Left lung (tissue), 10 donors: Measurements from ENCODE around the gene SLC7A9. TPM values are rescaled to one million over a fixed set of nuclear protein-coding genes. Genes with fewer than 3 reads are reported as not detected.

Source experiments
- ATAC-seq: fragments of 200-7000 bp; cut with Tn5 transposase; one replicate; pipeline ENCODE4 v1.9.1; 2020; ENCODE audit warnings: moderate library complexity
- DNase-seq, 4 donors: peaks; one replicate each; pipeline ENCODE4 v3.0.0-alpha.2; 2013 to 2020
- H3K27ac ChIP-seq, 2 donors: fragments of 200-600 bp; sonication (generic) in 1 of 2; one replicate each; pipeline versions ENCODE4 v1.5.0 to v1.8.0; 2020 to 2021
- H3K27me3 ChIP-seq, 2 donors: fragments of 200-600 bp; sonication (generic) in 1 of 2; one replicate each; pipeline versions ENCODE4 v1.5.0 to v1.8.0; 2020 to 2021
- H3K36me3 ChIP-seq, 2 donors: fragments of 200-600 bp; sonication (generic) in 1 of 2; one replicate each; pipeline versions ENCODE4 v1.5.0 to v1.8.0; 2020 to 2021
- H3K4me1 ChIP-seq, 2 donors: fragments of 200-600 bp; one replicate each; pipeline ENCODE4 v1.8.0; 2021
- H3K4me3 ChIP-seq, 2 donors: fragments of 200-600 bp; sonication (generic) in 1 of 2; one replicate each; pipeline versions ENCODE4 v1.5.0 to v1.8.0; 2020 to 2021; ENCODE audit warnings: mild to moderate bottlenecking in 1 of 2
- H3K9me3 ChIP-seq, 2 donors: fragments of 200-600 bp; sonication (generic) in 1 of 2; one replicate each; pipeline versions ENCODE4 v1.5.0 to v1.8.0; 2020 to 2021
- CTCF ChIP-seq, 2 donors: fragments of 200-600 bp; sonication (generic) in 1 of 2; IDR thresholded peaks; one replicate each; pipeline versions ENCODE4 v1.5.0 to v1.8.0; 2021; ENCODE audit warnings: antibody characterized with exemption in 2 of 2
- intact Hi-C, 2 donors: fragments of 100-400 bp; cut with DNase I; formaldehyde crosslinking; loops; one replicate each; pipeline versions ENCODE4 v1.11.2 to v1.14.2; 2022
- polyA plus RNA-seq, 6 donors: library from polyadenylated mRNA; unstranded; fragments of 120-200 nt; gene quantifications; one replicate each; pipeline ENCODE4 v1.2.1, GENCODE V29; 2013; ENCODE audit not compliant: insufficient read length in 6 of 6
- total RNA-seq, 2 donors: library from RNA; stranded (reverse); fragmentation: NEBNext Ultra II Directional; extraction: Animal tissue kit (Norgen Biotek cat#: 25700); gene quantifications; one replicate each; pipeline ENCODE4 v1.2.1, GENCODE V29; 2021
- donor health status: DM: no; HTN: yes; CAD: no.
- donor health status: DM: no; HTN: no; CAD: no.

Gene SLC7A9
- total and polyA plus RNA-seq, 8 donors = 0.35 to 1.4 (median 0.99) TPM; not detected in 1

- Histone ChIP-seq H3K36me3 (no peaks in the 10 kb centered on the region), H3K9me3 (no peaks in the 10 kb centered on the region), H3K4me3 (no peak overlapping the region), H3K4me1 (no peaks in the 10 kb centered on the region), H3K27me3 (peaks cover 0 to 11% of the 10 kb centered on the region in 2 donors), H3K27ac (no peak overlapping the region)
- intact Hi-C loops = no loop called here
- ATAC-seq (no peak), DNase-seq (no peak)
- TF ChIP-seq CTCF (IDR thresholded peaks at IDR 0.05) = no peak
Observed at GRCh38 chr19:32829345-32829896, 40.1 kb downstream of the SLC7A9 start.

GRCh38 chr19:32828643-32829344 is 40.8 kb downstream of the SLC7A9 start:
- ATAC-seq (no peak), DNase-seq (no peak)
- Histone ChIP-seq H3K9me3 (no peaks in the 10 kb centered on the region), H3K4me1 (no peaks in the 10 kb centered on the region), H3K27ac (no peak overlapping the region), H3K36me3 (no peaks in the 10 kb centered on the region), H3K4me3 (no peak overlapping the region), H3K27me3 (peaks cover 0 to 17% of the 10 kb centered on the region in 2 donors)
- no peak for TF ChIP-seq CTCF (IDR thresholded peaks at IDR 0.05)
- intact Hi-C loops = no loop called here

GRCh38 chr19:32828139-32828538 is 41.4 kb downstream of the SLC7A9 start:
- no peak for TF ChIP-seq CTCF (IDR thresholded peaks at IDR 0.05)
- no peak overlapping the region for H3K4me3 ChIP-seq
- intact Hi-C loops = no loop called here
- no peak overlapping the region for H3K27ac ChIP-seq
- H3K27me3 ChIP-seq = peaks cover 0 to 23% of the 10 kb centered on the region in 2 donors
- no peak for DNase-seq
- no peaks in the 10 kb centered on the region for H3K9me3 ChIP-seq
- no peak for ATAC-seq
- H3K36me3 ChIP-seq = no peaks in the 10 kb centered on the region
- no peaks in the 10 kb centered on the region for H3K4me1 ChIP-seq

GRCh38 chr19:32824916-32825608 is 44.5 kb downstream of the SLC7A9 start:
- Histone ChIP-seq H3K27ac (no peak overlapping the region), H3K36me3 (no peaks in the 10 kb centered on the region), H3K4me1 (no peaks in the 10 kb centered on the region), H3K27me3 (peaks cover 0 to 38% of the 10 kb centered on the region in 2 donors), H3K9me3 (no peaks in the 10 kb centered on the region), H3K4me3 (no peak overlapping the region)
- no peak for DNase-seq
- no peak for ATAC-seq
- intact Hi-C loops = no loop called here
- TF ChIP-seq CTCF (IDR thresholded peaks at IDR 0.05) = no peak

GRCh38 chr19:32824191-32824751 is 45.3 kb downstream of the SLC7A9 start:
- H3K9me3 ChIP-seq = no peaks in the 10 kb centered on the region
- no peaks in the 10 kb centered on the region for H3K36me3 ChIP-seq
- peaks cover 0 to 46% of the 10 kb centered on the region in 2 donors for H3K27me3 ChIP-seq
- H3K4me3 ChIP-seq = no peak overlapping the region
- ATAC-seq (no peak), DNase-seq (peak in 1 of 4 donors; percentile 13)
- no peaks in the 10 kb centered on the region for H3K4me1 ChIP-seq
- no peak for TF ChIP-seq CTCF (IDR thresholded peaks at IDR 0.05)
- intact Hi-C loops = no loop called here
- H3K27ac ChIP-seq = no peak overlapping the region
